Right lobe of liver (tissue), 6 donors: ENCODE data around the gene ASIC2. TPM values are rescaled to one million over a fixed set of nuclear protein-coding genes. Genes with fewer than 3 reads are reported as not detected.

Source experiments
- ATAC-seq, 4 donors: fragments of 200-7000 bp; cut with Tn5 transposase; one replicate each; pipeline ENCODE4 v1.9.1; 2020; ENCODE audit warnings: mild to moderate bottlenecking in 4 of 4, moderate library complexity in 4 of 4
- DNase-seq, 3 donors: peaks; one replicate each; pipeline ENCODE4 v3.0.0-alpha.2; 2020
- H3K27ac ChIP-seq, 3 donors: fragments of 200-600 bp; one replicate each; pipeline ENCODE4 v1.8.0; 2022
- H3K27me3 ChIP-seq, 2 donors: fragments of 200-600 bp; one replicate each; pipeline ENCODE4 v1.8.0; 2022
- H3K36me3 ChIP-seq, 4 donors: fragments of 200-600 bp; sonication (generic) in 1 of 4; one replicate each; pipeline versions ENCODE4 v1.5.1 to v1.8.0; 2017 to 2022; ENCODE audit warnings: control low read depth in 1 of 4
- H3K4me1 ChIP-seq, 4 donors: fragments of 200-600 bp; sonication (generic) in 1 of 4; one replicate each; pipeline versions ENCODE4 v1.5.1 to v1.8.0; 2017 to 2022; ENCODE audit warnings: control low read depth in 1 of 4
- H3K4me3 ChIP-seq, 3 donors: fragments of 200-600 bp; one replicate each; pipeline ENCODE4 v1.8.0; 2022
- H3K9me3 ChIP-seq, 4 donors: fragments of 200-600 bp; sonication (generic) in 1 of 4; one replicate each; pipeline versions ENCODE4 v1.5.1 to v1.8.0; 2017 to 2022; ENCODE audit warnings: control low read depth in 1 of 4
- CTCF ChIP-seq, 4 donors: fragments of 200-600 bp in 3 of 4; fragments of 450-650 bp in 1 of 4; IDR thresholded peaks; one replicate each; pipeline versions ENCODE4 v1.5.1 to v1.8.0; 2016 to 2022; ENCODE audit warnings: antibody characterized with exemption in 4 of 4, mild to moderate bottlenecking in 2 of 4
- POLR2A ChIP-seq: fragments of 450-650 bp; IDR thresholded peaks from one replicate; pipeline ENCODE4 v1.6.1; 2017; ENCODE audit warnings: antibody characterized with exemption, mild to moderate bottlenecking
- WGBS: methylation state at CpG from one replicate; pipeline ENCODE4 v1.1.6; 2018; ENCODE audit warnings: low coverage, low lambda C conversion rate; ENCODE audit not compliant: insufficient coverage; ENCODE audit errors: missing lambda C conversion rate; 5-methylcytosine and 5-hydroxymethylcytosine counted together
- intact Hi-C, 2 donors: fragments of 100-400 bp; cut with DNase I; formaldehyde crosslinking; loops; one replicate each; pipeline versions ENCODE4 v1.11.2 to v1.14.1; 2022
- total RNA-seq, 6 experiments: library from RNA; depleted of rRNA in 2 of 6; stranded (reverse); fragments of >200 nt in 2 of 6; fragmentation: NEBNext Ultra II Directional in 3 of 6; extraction: Animal tissue kit (Norgen Biotek cat#: 25700) in 3 of 6; gene quantifications; one replicate each; pipeline versions ENCODE4 v1.1.0 to v1.2.4, GENCODE V29; 2016 to 2023
- donor health status: DM: no; HTN: yes; CAD: no.
- donor health status: DM: no; HTN: no; CAD: no.
- donor health status: DM: no; HTN: no; CAD: no.
- donor health status: DM: no; HTN: yes; CAD: no.
- donor health status: DM: no; HTN: yes; CAD: no.

Gene ASIC2
- total RNA-seq, 6 experiments from 2014 or later, result 0.11 to 0.31 (median 0.12) TPM; not detected in 3

- Histone ChIP-seq H3K4me1 (no peaks in the 10 kb centered on the region), H3K9me3 (no peaks in the 10 kb centered on the region), H3K4me3 (no peak overlapping the region), H3K36me3 (no peaks in the 10 kb centered on the region), H3K27ac (no peak overlapping the region), H3K27me3 (no peaks in the 10 kb centered on the region)
- intact Hi-C loops, result no loop called here
- ATAC-seq, result no peak
- no peak for TF ChIP-seq CTCF (IDR thresholded peaks at IDR 0.05)
- TF ChIP-seq POLR2A, result no peak
- no peak for DNase-seq
Measured at GRCh38 chr17:33300241-33300640, 7.1 kb upstream of the ASIC2 start.

- no peaks in the 10 kb centered on the region for H3K9me3 ChIP-seq
- H3K4me3 ChIP-seq, result no peak overlapping the region
- H3K27ac ChIP-seq, result no peak overlapping the region
- ATAC-seq (no peak), DNase-seq (no peak)
- no peaks in the 10 kb centered on the region for H3K4me1 ChIP-seq
- WGBS, result 75% methylated on average over 1 of the region's 2 CpGs
- H3K27me3 ChIP-seq, result no peaks in the 10 kb centered on the region
- no peaks in the 10 kb centered on the region for H3K36me3 ChIP-seq
- intact Hi-C loops, result no loop called here
- TF ChIP-seq CTCF (IDR thresholded peaks at IDR 0.05) (no peak), POLR2A (no peak)
Measured at GRCh38 chr17:33299115-33299514, 6.0 kb upstream of the ASIC2 start.

DNA sequence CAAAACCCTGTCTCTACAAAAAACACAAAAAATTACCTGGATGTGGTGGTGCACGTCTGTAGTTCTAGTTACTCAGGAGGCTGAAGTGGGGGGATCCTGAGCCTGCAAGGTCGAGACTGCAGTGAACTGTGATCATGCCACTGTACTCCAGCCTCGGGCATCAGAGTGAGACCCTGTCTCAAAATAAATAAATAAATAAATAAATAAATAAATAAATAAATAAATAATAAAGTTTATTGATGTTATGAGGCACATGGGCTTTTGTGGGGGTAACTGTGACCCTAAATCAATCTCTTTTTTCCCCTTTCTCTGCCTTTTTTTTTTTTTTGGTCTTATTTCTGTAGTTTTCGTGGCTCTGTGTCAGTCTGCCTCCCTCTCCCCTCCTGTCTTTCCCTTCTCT is 4.5 kb upstream of the ASIC2 start:
- DNase-seq, result no peak
- Histone ChIP-seq H3K4me1 (no peaks in the 10 kb centered on the region), H3K4me3 (no peak overlapping the region), H3K36me3 (no peaks in the 10 kb centered on the region), H3K27ac (no peak overlapping the region), H3K27me3 (peaks cover 0 to 2% of the 10 kb centered on the region in 2 donors), H3K9me3 (no peaks in the 10 kb centered on the region)
- 67% methylated on average over 3 of the region's 4 CpGs for WGBS
- intact Hi-C loops, result no loop called here
- no peak for ATAC-seq
- TF ChIP-seq CTCF (IDR thresholded peaks at IDR 0.05) (no peak), POLR2A (no peak)

- no peaks in the 10 kb centered on the region for H3K4me1 ChIP-seq
- H3K27me3 ChIP-seq, result peaks cover 0 to 5% of the 10 kb centered on the region in 2 donors
- no peak for ATAC-seq
- no peak for DNase-seq
- H3K4me3 ChIP-seq, result no peak overlapping the region
- no peak overlapping the region for H3K27ac ChIP-seq
- WGBS, result 30% methylated on average over 1 of the region's 1 CpG
- intact Hi-C loops, result no loop called here
- H3K9me3 ChIP-seq, result no peaks in the 10 kb centered on the region
- no peaks in the 10 kb centered on the region for H3K36me3 ChIP-seq
- no peak for TF ChIP-seq POLR2A
- no peak for TF ChIP-seq CTCF (IDR thresholded peaks at IDR 0.05)
Measured at GRCh38 chr17:33294994-33295393, 1.9 kb upstream of the ASIC2 start.
